ENCODE data around the gene PLXNA4.
A peak's percentile ranks its signal among the peaks of the same experiment; 100 is the strongest.

PLXNA4 gene

DNA sequence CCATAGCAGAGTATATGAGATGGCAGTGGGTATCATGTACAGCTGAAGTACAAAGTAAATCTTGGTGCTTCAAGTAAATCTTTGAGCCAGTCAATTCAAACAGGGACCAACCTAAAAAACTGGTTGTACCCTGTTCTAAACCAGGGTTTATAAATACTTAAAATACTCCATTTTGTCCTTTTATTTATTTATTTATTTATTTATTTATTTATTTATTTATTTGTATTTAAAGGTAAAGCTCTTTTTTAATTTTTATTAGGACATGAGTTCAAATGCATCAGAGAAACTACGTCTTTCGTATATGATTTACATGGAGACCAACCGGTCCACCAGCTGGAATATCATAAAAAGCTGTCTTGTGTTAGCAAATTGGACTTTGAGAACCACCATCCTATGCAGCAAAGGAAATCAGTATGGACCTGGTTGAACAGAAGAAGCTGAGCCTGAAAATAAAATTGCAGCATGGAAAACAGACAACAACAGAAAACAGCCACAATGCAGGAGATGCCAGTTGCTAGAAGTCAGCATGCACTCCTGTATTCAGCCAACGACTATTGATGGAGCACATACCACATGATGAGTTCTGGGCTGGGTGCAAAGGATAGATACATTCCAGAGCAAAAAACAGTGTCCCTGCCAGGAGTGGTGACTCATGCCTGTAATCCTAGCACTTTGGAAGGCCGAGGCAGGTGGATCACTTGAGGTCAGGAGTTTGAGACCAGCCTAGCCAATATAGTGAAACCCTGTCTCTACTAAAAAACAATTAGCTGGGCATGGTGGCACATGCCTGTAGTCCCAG is 60.0 kb downstream of the PLXNA4 start (continued):
- TF ChIP-seq, protein P1, sequence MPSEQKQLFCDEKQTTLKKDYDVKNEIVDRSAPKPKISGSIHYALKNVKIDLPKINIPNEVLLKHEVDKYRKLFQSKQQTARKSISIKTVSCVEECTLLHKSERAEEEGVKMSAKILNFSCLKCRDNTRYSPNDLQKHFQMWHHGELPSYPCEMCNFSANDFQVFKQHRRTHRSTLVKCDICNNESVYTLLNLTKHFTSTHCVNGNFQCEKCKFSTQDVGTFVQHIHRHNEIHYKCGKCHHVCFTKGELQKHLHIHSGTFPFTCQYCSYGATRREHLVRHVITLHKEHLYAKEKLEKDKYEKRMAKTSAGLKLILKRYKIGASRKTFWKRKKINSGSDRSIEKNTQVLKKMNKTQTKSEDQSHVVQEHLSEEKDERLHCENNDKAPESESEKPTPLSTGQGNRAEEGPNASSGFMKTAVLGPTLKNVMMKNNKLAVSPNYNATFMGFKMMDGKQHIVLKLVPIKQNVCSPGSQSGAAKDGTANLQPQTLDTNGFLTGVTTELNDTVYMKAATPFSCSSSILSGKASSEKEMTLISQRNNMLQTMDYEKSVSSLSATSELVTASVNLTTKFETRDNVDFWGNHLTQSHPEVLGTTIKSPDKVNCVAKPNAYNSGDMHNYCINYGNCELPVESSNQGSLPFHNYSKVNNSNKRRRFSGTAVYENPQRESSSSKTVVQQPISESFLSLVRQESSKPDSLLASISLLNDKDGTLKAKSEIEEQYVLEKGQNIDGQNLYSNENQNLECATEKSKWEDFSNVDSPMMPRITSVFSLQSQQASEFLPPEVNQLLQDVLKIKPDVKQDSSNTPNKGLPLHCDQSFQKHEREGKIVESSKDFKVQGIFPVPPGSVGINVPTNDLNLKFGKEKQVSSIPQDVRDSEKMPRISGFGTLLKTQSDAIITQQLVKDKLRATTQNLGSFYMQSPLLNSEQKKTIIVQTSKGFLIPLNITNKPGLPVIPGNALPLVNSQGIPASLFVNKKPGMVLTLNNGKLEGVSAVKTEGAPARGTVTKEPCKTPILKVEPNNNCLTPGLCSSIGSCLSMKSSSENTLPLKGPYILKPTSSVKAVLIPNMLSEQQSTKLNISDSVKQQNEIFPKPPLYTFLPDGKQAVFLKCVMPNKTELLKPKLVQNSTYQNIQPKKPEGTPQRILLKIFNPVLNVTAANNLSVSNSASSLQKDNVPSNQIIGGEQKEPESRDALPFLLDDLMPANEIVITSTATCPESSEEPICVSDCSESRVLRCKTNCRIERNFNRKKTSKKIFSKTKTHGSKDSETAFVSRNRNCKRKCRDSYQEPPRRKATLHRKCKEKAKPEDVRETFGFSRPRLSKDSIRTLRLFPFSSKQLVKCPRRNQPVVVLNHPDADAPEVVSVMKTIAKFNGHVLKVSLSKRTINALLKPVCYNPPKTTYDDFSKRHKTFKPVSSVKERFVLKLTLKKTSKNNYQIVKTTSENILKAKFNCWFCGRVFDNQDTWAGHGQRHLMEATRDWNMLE (tag by site-specific recombination; conservative IDR thresholded peaks at IDR 0.05; ENCODE audit: low read depth): peak; percentile 82
- TF ChIP-seq ZBTB17 (tag by site-specific recombination; IDR thresholded peaks at IDR 0.05) (peak; percentile 71; the same call in 1 of the 2 replicates), SCRT1 (tag by site-specific recombination; IDR thresholded peaks at IDR 0.05; ENCODE audit: borderline replicate concordance) (no peak), ZNF626 (tag by site-specific recombination; IDR thresholded peaks at IDR 0.05) (no peak), ZNF785 (tag by site-specific recombination; IDR thresholded peaks at IDR 0.05) (no peak), KLF8 (tag by site-specific recombination; IDR thresholded peaks at IDR 0.05) (no peak), ZNF366 (tag by site-specific recombination; conservative IDR thresholded peaks at IDR 0.05) (0 out of 2 replicates have a peak, but pooled peaks have one; percentile 33), ZNF670 (tag by site-specific recombination; IDR thresholded peaks at IDR 0.05; ENCODE audit: low read depth) (no peak)
- TF ChIP-seq, protein P2, sequence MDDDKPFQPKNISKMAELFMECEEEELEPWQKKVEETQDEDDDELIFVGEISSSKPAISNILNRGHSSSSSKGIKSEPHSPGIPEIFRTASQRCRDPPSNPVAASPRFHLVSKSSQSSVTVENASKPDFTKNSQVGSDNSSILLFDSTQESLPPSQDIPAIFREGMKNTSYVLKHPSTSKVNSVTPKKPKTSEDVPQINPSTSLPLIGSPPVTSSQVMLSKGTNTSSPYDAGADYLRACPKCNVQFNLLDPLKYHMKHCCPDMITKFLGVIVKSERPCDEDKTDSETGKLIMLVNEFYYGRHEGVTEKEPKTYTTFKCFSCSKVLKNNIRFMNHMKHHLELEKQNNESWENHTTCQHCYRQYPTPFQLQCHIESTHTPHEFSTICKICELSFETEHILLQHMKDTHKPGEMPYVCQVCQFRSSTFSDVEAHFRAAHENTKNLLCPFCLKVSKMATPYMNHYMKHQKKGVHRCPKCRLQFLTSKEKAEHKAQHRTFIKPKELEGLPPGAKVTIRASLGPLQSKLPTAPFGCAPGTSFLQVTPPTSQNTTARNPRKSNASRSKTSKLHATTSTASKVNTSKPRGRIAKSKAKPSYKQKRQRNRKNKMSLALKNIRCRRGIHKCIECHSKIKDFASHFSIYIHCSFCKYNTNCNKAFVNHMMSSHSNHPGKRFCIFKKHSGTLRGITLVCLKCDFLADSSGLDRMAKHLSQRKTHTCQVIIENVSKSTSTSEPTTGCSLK (tag by site-specific recombination; IDR thresholded peaks at IDR 0.05): no peak
- TF ChIP-seq, protein P3, sequence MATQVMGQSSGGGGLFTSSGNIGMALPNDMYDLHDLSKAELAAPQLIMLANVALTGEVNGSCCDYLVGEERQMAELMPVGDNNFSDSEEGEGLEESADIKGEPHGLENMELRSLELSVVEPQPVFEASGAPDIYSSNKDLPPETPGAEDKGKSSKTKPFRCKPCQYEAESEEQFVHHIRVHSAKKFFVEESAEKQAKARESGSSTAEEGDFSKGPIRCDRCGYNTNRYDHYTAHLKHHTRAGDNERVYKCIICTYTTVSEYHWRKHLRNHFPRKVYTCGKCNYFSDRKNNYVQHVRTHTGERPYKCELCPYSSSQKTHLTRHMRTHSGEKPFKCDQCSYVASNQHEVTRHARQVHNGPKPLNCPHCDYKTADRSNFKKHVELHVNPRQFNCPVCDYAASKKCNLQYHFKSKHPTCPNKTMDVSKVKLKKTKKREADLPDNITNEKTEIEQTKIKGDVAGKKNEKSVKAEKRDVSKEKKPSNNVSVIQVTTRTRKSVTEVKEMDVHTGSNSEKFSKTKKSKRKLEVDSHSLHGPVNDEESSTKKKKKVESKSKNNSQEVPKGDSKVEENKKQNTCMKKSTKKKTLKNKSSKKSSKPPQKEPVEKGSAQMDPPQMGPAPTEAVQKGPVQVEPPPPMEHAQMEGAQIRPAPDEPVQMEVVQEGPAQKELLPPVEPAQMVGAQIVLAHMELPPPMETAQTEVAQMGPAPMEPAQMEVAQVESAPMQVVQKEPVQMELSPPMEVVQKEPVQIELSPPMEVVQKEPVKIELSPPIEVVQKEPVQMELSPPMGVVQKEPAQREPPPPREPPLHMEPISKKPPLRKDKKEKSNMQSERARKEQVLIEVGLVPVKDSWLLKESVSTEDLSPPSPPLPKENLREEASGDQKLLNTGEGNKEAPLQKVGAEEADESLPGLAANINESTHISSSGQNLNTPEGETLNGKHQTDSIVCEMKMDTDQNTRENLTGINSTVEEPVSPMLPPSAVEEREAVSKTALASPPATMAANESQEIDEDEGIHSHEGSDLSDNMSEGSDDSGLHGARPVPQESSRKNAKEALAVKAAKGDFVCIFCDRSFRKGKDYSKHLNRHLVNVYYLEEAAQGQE (tag by site-specific recombination; IDR thresholded peaks at IDR 0.05): peak; percentile 41; the same call in 1 of the 2 replicates
- TF ChIP-seq, protein P4, sequence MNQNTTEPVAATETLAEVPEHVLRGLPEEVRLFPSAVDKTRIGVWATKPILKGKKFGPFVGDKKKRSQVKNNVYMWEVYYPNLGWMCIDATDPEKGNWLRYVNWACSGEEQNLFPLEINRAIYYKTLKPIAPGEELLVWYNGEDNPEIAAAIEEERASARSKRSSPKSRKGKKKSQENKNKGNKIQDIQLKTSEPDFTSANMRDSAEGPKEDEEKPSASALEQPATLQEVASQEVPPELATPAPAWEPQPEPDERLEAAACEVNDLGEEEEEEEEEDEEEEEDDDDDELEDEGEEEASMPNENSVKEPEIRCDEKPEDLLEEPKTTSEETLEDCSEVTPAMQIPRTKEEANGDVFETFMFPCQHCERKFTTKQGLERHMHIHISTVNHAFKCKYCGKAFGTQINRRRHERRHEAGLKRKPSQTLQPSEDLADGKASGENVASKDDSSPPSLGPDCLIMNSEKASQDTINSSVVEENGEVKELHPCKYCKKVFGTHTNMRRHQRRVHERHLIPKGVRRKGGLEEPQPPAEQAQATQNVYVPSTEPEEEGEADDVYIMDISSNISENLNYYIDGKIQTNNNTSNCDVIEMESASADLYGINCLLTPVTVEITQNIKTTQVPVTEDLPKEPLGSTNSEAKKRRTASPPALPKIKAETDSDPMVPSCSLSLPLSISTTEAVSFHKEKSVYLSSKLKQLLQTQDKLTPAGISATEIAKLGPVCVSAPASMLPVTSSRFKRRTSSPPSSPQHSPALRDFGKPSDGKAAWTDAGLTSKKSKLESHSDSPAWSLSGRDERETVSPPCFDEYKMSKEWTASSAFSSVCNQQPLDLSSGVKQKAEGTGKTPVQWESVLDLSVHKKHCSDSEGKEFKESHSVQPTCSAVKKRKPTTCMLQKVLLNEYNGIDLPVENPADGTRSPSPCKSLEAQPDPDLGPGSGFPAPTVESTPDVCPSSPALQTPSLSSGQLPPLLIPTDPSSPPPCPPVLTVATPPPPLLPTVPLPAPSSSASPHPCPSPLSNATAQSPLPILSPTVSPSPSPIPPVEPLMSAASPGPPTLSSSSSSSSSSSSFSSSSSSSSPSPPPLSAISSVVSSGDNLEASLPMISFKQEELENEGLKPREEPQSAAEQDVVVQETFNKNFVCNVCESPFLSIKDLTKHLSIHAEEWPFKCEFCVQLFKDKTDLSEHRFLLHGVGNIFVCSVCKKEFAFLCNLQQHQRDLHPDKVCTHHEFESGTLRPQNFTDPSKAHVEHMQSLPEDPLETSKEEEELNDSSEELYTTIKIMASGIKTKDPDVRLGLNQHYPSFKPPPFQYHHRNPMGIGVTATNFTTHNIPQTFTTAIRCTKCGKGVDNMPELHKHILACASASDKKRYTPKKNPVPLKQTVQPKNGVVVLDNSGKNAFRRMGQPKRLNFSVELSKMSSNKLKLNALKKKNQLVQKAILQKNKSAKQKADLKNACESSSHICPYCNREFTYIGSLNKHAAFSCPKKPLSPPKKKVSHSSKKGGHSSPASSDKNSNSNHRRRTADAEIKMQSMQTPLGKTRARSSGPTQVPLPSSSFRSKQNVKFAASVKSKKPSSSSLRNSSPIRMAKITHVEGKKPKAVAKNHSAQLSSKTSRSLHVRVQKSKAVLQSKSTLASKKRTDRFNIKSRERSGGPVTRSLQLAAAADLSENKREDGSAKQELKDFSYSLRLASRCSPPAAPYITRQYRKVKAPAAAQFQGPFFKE (tag by site-specific recombination; IDR thresholded peaks at IDR 0.05; ENCODE audit: borderline replicate concordance): no peak
- TF ChIP-seq, protein P5, sequence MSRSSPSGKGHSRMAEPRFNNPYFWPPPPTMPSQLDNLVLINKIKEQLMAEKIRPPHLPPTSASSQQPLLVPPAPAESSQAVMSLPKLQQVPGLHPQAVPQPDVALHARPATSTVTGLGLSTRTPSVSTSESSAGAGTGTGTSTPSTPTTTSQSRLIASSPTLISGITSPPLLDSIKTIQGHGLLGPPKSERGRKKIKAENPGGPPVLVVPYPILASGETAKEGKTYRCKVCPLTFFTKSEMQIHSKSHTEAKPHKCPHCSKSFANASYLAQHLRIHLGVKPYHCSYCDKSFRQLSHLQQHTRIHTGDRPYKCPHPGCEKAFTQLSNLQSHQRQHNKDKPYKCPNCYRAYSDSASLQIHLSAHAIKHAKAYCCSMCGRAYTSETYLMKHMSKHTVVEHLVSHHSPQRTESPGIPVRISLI (tag by site-specific recombination; IDR thresholded peaks at IDR 0.05): peak; percentile 34; the same call in 1 of the 2 replicates

Measured in HEK293 (cell line).